Ovary (tissue), 3 donors: ENCODE measurements around the gene ODAM.

Experiments used
- POLR2A ChIP-seq: fragments of 450-650 bp; IDR thresholded peaks from one replicate; pipeline ENCODE4 v1.6.1; 2017; ENCODE audit warnings: antibody characterized with exemption, mild to moderate bottlenecking, moderate library complexity
- TF ChIP-seq, protein P1 (sequence below), 3 donors: fragments of 450-650 bp in 2 of 3; fragments of 200-600 bp in 1 of 3; IDR thresholded peaks; one replicate each; pipeline versions ENCODE4 v1.5.1 to v1.8.0; 2016 to 2022; ENCODE audit warnings: antibody characterized with exemption in 3 of 3, mild to moderate bottlenecking in 1 of 3
- donor health status: DM: no; HTN: no; CAD: no.

DNA sequence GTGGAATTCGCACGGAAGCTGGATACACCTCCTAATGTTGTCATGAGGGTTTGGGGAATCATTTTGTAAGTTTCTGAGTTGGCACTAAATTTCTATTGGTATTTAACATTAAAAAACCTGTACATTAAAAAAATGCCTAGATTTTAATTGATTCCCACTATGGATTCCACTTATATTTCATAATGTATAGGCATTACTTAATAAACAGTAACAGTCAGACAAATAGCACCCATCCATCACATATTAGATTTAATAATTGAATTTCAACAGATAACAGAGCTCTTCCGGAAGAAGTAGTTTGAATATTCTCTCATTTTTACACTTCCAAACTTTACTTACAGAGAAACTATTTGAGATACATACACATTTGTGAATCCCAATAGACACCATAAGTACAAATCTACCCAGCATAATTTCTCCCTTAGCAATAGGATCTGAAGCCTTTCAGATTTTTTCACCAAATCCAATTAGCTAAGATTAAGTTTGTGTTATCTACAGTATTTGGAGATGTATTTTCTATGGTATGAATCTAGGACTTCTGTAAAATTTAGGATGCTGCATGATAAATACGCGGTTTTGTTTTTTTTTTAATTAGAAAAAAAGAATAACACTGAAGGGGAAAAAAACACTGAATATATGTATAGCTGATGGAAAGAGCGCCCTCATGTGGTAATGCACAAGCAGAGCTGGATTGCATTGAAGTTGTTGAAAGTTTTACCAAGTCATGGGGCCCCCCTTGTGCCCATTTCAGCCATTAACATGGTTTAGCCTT, 12.2 kb upstream of the ODAM start:
- TF ChIP-seq, protein P1, sequence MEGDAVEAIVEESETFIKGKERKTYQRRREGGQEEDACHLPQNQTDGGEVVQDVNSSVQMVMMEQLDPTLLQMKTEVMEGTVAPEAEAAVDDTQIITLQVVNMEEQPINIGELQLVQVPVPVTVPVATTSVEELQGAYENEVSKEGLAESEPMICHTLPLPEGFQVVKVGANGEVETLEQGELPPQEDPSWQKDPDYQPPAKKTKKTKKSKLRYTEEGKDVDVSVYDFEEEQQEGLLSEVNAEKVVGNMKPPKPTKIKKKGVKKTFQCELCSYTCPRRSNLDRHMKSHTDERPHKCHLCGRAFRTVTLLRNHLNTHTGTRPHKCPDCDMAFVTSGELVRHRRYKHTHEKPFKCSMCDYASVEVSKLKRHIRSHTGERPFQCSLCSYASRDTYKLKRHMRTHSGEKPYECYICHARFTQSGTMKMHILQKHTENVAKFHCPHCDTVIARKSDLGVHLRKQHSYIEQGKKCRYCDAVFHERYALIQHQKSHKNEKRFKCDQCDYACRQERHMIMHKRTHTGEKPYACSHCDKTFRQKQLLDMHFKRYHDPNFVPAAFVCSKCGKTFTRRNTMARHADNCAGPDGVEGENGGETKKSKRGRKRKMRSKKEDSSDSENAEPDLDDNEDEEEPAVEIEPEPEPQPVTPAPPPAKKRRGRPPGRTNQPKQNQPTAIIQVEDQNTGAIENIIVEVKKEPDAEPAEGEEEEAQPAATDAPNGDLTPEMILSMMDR (IDR thresholded peaks at IDR 0.05) = no peak
- TF ChIP-seq POLR2A = no peak
